Activated CD8-positive, alpha-beta memory T cell treated with anti-CD3 and anti-CD28 coated beads, Interleukin-2, amount 50 U/mL, for 1 hour (primary cell): ENCODE data around the gene TAF1B.

Source experiments
- DNase-seq: peaks from one replicate; pipeline ENCODE4 v3.0.0-alpha.2; 2020; ENCODE audit errors: extremely low read depth

The TAF1B gene

GRCh38 chr2:9983401-9984216, 140.3 kb downstream of the TAF1B start:
- DNase-seq, result no peak
